HCT116 (cell line): ENCODE results near the gene NIN. TPM values are rescaled to one million over a fixed set of nuclear protein-coding genes. Genes with fewer than 3 reads are reported as not detected.

Source experiments
- ATAC-seq: fragments of 200-7000 bp; cut with Tn5 transposase; 2 replicates; pipeline ENCODE4 v1.9.1; 2020; ENCODE audit warnings: mild to moderate bottlenecking, moderate library complexity
- BruUV-seq: library from RNA; stranded (reverse); fragments of 400-500 nt; replicated peaks from 2 replicates; lab custom pipeline; 2021; lab: Mats Ljungman, UMichigan
- CTCF ChIA-PET: fragments of 300-600 bp; sonication (Branson Sonifier 250); formaldehyde crosslinking; loops from one replicate; lab custom pipeline; 2021; ENCODE audit warnings: antibody characterized with exemption; lab: Charles Lee
- POLR2A ChIA-PET: fragments of 300-600, 350-600 bp; sonication (Branson Sonifier 250); formaldehyde crosslinking; loops from one replicate; lab custom pipeline; 2021; ENCODE audit warnings: antibody characterized with exemption; lab: Charles Lee
- RAD21 ChIA-PET, 2 experiments: fragments of 300-600 bp; sonication (Branson Sonifier 250); formaldehyde crosslinking; loops; one replicate each; lab custom pipeline; 2023; ENCODE audit warnings: low total read pairs in 2 of 2; ENCODE audit not compliant: uncharacterized antibody in 2 of 2, unreplicated experiment in 2 of 2, low non-redundant PET in 1 of 2; lab: Charles Lee
- DNase-seq: peaks from one replicate; pipeline ENCODE4 v3.0.0-alpha.2; 2010; ENCODE audit warnings: low read depth, low spot score
- H2AFZ ChIP-seq: fragments of 200-600 bp; shearing (Covaris generic), sonication (generic); 2 replicates; pipeline ENCODE4 v1.6.1; 2017; ENCODE audit warnings: low read depth, mixed run types, mixed read lengths, antibody characterized with exemption, low read length; ENCODE audit not compliant: poor library complexity, severe bottlenecking
- H3K27ac ChIP-seq: 2 replicates; pipeline ENCODE4 v1.5.1; 2012; ENCODE audit warnings: low read depth, low read length
- H3K27me3 ChIP-seq: fragments of 200-600 bp; sonication (generic); 2 replicates; pipeline ENCODE4 v1.6.1; 2016; ENCODE audit warnings: mixed run types, low read length, mixed read lengths; ENCODE audit not compliant: insufficient read depth
- H3K36me3 ChIP-seq, 2 experiments: fragments of 200-500 bp in 1 of 2; fragments of 200-600 bp in 1 of 2; sonication (Bioruptor generic) in 1 of 2; sonication (generic) in 1 of 2; 2 replicates each; pipeline versions ENCODE4 v1.5.1 to v1.6.1; 2014 to 2016; ENCODE audit warnings: low read length in 2 of 2, inconsistent platforms in 1 of 2, mixed read lengths in 1 of 2, mixed run types in 1 of 2; ENCODE audit not compliant: insufficient read depth in 2 of 2, control insufficient read depth in 1 of 2
- H3K4me1 ChIP-seq, 2 experiments: fragments of 200-600 bp in 1 of 2; sonication (generic) in 1 of 2; 2 replicates each; pipeline versions ENCODE4 v1.5.1 to v1.6.1; 2012 to 2017; ENCODE audit warnings: low read length in 2 of 2, inconsistent platforms in 1 of 2, mild to moderate bottlenecking in 1 of 2, mixed read lengths in 1 of 2, mixed run types in 1 of 2, moderate library complexity in 1 of 2; ENCODE audit not compliant: insufficient read depth in 2 of 2, control insufficient read depth in 1 of 2
- H3K4me2 ChIP-seq: fragments of 200-600 bp; sonication (generic); 2 replicates; pipeline ENCODE4 v1.6.1; 2017; ENCODE audit warnings: mixed run types, low read length, mixed read lengths
- H3K4me3 ChIP-seq, 2 experiments: fragments of 200-600 bp in 1 of 2; sonication (generic) in 1 of 2; replicated peaks in 1 of 2; 2 replicates each; pipeline ENCODE4 v1.5.1; 2011 to 2016; ENCODE audit warnings: low read length in 2 of 2, control low read depth in 1 of 2, low read depth in 1 of 2, mild to moderate bottlenecking in 1 of 2, mixed read lengths in 1 of 2, mixed run types in 1 of 2
- H3K79me2 ChIP-seq: fragments of 200-600 bp; sonication (generic); 2 replicates; pipeline ENCODE4 v1.6.1; 2017; ENCODE audit warnings: mild to moderate bottlenecking, mixed run types, low read length, moderate library complexity, mixed read lengths; ENCODE audit not compliant: insufficient read depth
- H3K9ac ChIP-seq: fragments of 200-600 bp; sonication (generic); 2 replicates; pipeline ENCODE4 v1.6.1; 2016; ENCODE audit warnings: low read length, mixed read lengths
- H3K9me2 ChIP-seq: fragments of 200-600 bp; sonication (generic), shearing (Covaris generic); 2 replicates; pipeline ENCODE4 v1.6.1; 2017; ENCODE audit warnings: mixed run types, mild to moderate bottlenecking, moderate library complexity; ENCODE audit not compliant: insufficient read depth
- H3K9me3 ChIP-seq, 2 experiments: fragments of 200-500 bp in 1 of 2; fragments of 200-600 bp in 1 of 2; sonication (Bioruptor generic) in 1 of 2; sonication (generic) in 1 of 2; 2 replicates each; pipeline ENCODE4 v1.6.1; 2014 to 2017; ENCODE audit warnings: low read length in 2 of 2, mixed read lengths in 2 of 2, inconsistent platforms in 1 of 2, low read depth in 1 of 2, mild to moderate bottlenecking in 1 of 2, mixed run types in 1 of 2, moderate library complexity in 1 of 2; ENCODE audit not compliant: control insufficient read depth in 1 of 2, insufficient read depth in 1 of 2
- H4K20me1 ChIP-seq: fragments of 200-600 bp; sonication (generic), shearing (Covaris generic); 2 replicates; pipeline ENCODE4 v1.6.1; 2017; ENCODE audit warnings: mixed run types, mild to moderate bottlenecking, moderate library complexity; ENCODE audit not compliant: insufficient read depth
- CBX3 ChIP-seq: IDR thresholded peaks from 2 replicates; pipeline ENCODE4 v1.6.1; 2012; ENCODE audit warnings: low read depth
- EGR1 ChIP-seq: IDR thresholded peaks from 2 replicates; pipeline ENCODE4 v1.6.1; 2012; ENCODE audit warnings: low read depth
- FOSL1 ChIP-seq: IDR thresholded peaks from 2 replicates; pipeline ENCODE4 v1.6.1; 2012; ENCODE audit warnings: low read depth
- POLR2A ChIP-seq: IDR thresholded peaks from 2 replicates; pipeline ENCODE4 v1.7.0; 2011; ENCODE audit warnings: borderline replicate concordance; ENCODE audit not compliant: insufficient read depth, insufficient read length; ENCODE audit errors: extremely low read depth
- SIN3A ChIP-seq: IDR thresholded peaks from 2 replicates; pipeline ENCODE4 v1.6.1; 2012; ENCODE audit warnings: low read depth
- SP1 ChIP-seq: IDR thresholded peaks from 2 replicates; pipeline ENCODE4 v1.6.1; 2012; ENCODE audit warnings: low read depth
- TCF7L2 ChIP-seq: IDR thresholded peaks from 2 replicates; pipeline ENCODE4 v1.7.0; 2011; ENCODE audit warnings: borderline replicate concordance, inconsistent platforms; ENCODE audit not compliant: insufficient read depth, insufficient read length; ENCODE audit errors: extremely low read depth
- YY1 ChIP-seq: IDR thresholded peaks from 2 replicates; pipeline ENCODE4 v1.6.1; 2011; ENCODE audit warnings: low read length, low read depth, moderate library complexity, mild to moderate bottlenecking; ENCODE audit not compliant: insufficient replicate concordance; ENCODE audit errors: extremely low read depth
- ZFX ChIP-seq: fragments of 450-650 bp; IDR thresholded peaks from 2 replicates; pipeline ENCODE4 v1.6.1; 2017
- ZNF274 ChIP-seq: fragments of 200-500 bp; sonication (Bioruptor generic); IDR thresholded peaks from 2 replicates; pipeline ENCODE4 v1.6.1; 2014; ENCODE audit warnings: mild to moderate bottlenecking, low read depth, low read length, inconsistent platforms
- intact Hi-C: fragments of 100-400 bp; cut with micrococcal nuclease; formaldehyde crosslinking; loops from 2 replicates; pipeline ENCODE4 v1.10.0; 2022
- total RNA-seq: library from RNA; stranded (reverse); gene quantifications from one replicate; pipeline ENCODE4 v1.2.1, GENCODE V29; 2021; ENCODE audit not compliant: unreplicated experiment

NIN gene
- total RNA-seq, 1 experiment from 2014 or later, result 39.6 TPM

DNA sequence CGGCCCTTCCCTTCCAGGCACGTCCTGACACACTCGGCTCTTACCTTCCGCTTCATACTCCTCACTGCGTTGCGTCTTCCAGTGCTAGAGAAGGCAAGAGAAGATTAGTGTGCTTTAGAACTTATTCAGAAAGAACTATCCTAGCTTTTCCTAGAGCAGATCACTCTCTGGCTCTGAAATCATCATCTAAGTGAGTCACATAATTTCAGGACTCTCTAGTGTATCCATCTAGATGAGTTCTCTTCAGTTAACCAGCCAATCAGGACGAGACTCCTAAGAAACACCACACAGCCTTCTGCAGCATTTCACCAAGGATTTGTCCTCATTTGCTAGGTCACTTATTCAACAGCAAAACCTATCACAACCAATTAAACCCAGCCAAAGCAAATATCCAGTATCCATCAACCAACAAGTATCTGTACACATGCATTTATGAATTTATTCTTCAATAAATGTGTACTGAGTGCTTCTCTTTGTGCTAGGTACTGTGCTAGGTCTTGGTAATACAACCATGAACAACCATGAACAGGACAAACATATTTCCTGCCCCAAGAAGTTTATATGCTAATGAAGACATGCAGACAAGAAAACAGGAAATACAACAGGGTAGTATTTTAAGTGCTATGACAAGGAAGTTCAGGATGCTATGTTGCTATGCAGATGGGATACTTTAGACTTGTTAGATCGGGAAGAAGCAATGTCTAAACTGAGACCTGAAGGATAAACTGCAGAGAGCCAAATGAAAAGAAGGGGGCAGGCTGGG is 52.1 kb downstream of the NIN start:
- Histone ChIP-seq H3K4me1 (peaks cover 3 to 12% of the 10 kb centered on the region in 2 experiments; a peak in 3 of 4 replicates), H3K27ac (no peak overlapping the region), H4K20me1 (no peaks in the 10 kb centered on the region), H3K4me2 (no peak overlapping the region), H3K79me2 (no peaks in the 10 kb centered on the region), H3K9me3 (no peaks in the 10 kb centered on the region), H3K27me3 (no peaks in the 10 kb centered on the region), H2AFZ (no peak overlapping the region), H3K9ac (no peak overlapping the region), H3K4me3 (no peak overlapping the region), H3K9me2 (no peaks in the 10 kb centered on the region), H3K36me3 (peaks cover 3 to 7% of the 10 kb centered on the region in 2 experiments; a peak in 3 of 4 replicates)
- TF ChIP-seq TCF7L2 (no peak), ZNF274 (no peak), YY1 (no peak), ZFX (no peak), EGR1 (no peak), FOSL1 (no peak), SP1 (no peak), POLR2A (no peak), SIN3A (no peak), CBX3 (no peak)
- POLR2A ChIA-PET, result interaction anchor here (0.5 kb wide), 1 partner anchor 251 kb away, joined by 3 read pairs; no protein-coding TSS in a partner anchor
- CTCF ChIA-PET, result interaction anchor here (1.5 to 4.3 kb wide), 5 partner anchors 14 to 459 kb away, joined by 3 to 33 read pairs (median 15); no protein-coding TSS in a partner anchor
- intact Hi-C loops, result loop anchor here (1.0 to 10.0 kb wide), 4 partner anchors 179 to 924 kb away; partner anchors contain the start of gene NEMF
- no peak for ATAC-seq
- BruUV-seq, result no TSS peak
- RAD21 ChIA-PET, result no interaction called here
- DNase-seq, result no peak
